SK-N-SH (cell line): Measurements from ENCODE around the gene HSD11B1L. TPM values are rescaled to one million over a fixed set of nuclear protein-coding genes. Genes with fewer than 3 reads are reported as not detected.

Experiments
- CTCF ChIA-PET: fragments of 300-600, 350-600 bp; formaldehyde crosslinking; extraction: SDS; loops from one replicate; lab custom pipeline; 2021; lab: Yijun Ruan, JAX
- POLR2A ChIA-PET: fragments of 350-600 bp; sonication (Branson Sonifier 250); formaldehyde crosslinking; extraction: SDS; loops from one replicate; lab custom pipeline; 2020; ENCODE audit warnings: antibody characterized with exemption, inconsistent platforms; lab: Yijun Ruan, JAX
- DNase-seq: peaks from one replicate; pipeline ENCODE4 v3.0.0; 2012
- H2AFZ ChIP-seq: fragments of 200-600 bp; sonication (generic); 2 replicates; pipeline ENCODE4 v1.8.1; 2016; ENCODE audit warnings: antibody characterized with exemption, mild to moderate bottlenecking, low read depth
- H3F3A ChIP-seq: fragments of 200-600 bp; sonication (generic); replicated peaks from 2 replicates; pipeline ENCODE3; 2016; ENCODE audit warnings: antibody characterized with exemption, mild to moderate bottlenecking; ENCODE audit not compliant: insufficient read depth
- H3K27ac ChIP-seq, 2 experiments: fragments of 200-500 bp in 1 of 2; fragments of 200-600 bp in 1 of 2; sonication (Bioruptor generic) in 1 of 2; sonication (generic), shearing (Covaris generic) in 1 of 2; 2 replicates each; pipeline versions ENCODE4 v1.5.1 to v1.6.1; 2014 to 2016; ENCODE audit warnings: low read depth in 2 of 2, inconsistent platforms in 1 of 2, low read length in 1 of 2, mild to moderate bottlenecking in 1 of 2, mixed read lengths in 1 of 2
- H3K27me3 ChIP-seq: fragments of 200-600 bp; sonication (generic), shearing (Covaris generic); 2 replicates; pipeline ENCODE4 v1.6.1; 2016; ENCODE audit warnings: mixed run types; ENCODE audit not compliant: insufficient read depth
- H3K36me3 ChIP-seq, 2 experiments: fragments of 200-500 bp in 1 of 2; fragments of 200-600 bp in 1 of 2; sonication (Bioruptor generic) in 1 of 2; sonication (generic) in 1 of 2; replicated peaks in 1 of 2; 2 replicates each; pipeline versions ENCODE3 to v1.5.1; 2014 to 2016; ENCODE audit warnings: low read length in 1 of 2, mild to moderate bottlenecking in 1 of 2; ENCODE audit not compliant: insufficient read depth in 2 of 2, control insufficient read depth in 1 of 2
- H3K4me1 ChIP-seq, 2 experiments: fragments of 200-500 bp in 1 of 2; fragments of 200-600 bp in 1 of 2; sonication (Bioruptor generic) in 1 of 2; sonication (generic), shearing (Covaris generic) in 1 of 2; 2 replicates each; pipeline versions ENCODE4 v1.5.1 to v1.6.1; 2014 to 2016; ENCODE audit warnings: low read depth in 1 of 2, low read length in 1 of 2, mixed run types in 1 of 2; ENCODE audit not compliant: insufficient read depth in 2 of 2, control insufficient read depth in 1 of 2
- H3K4me2 ChIP-seq: fragments of 200-600 bp; sonication (generic), shearing (Covaris generic); 2 replicates; pipeline ENCODE4 v1.6.1; 2017; ENCODE audit warnings: mixed run types
- H3K4me3 ChIP-seq, 2 experiments: fragments of 200-500 bp in 1 of 2; fragments of 200-600 bp in 1 of 2; sonication (Bioruptor generic) in 1 of 2; sonication (generic), shearing (Covaris generic) in 1 of 2; 2 replicates each; pipeline versions ENCODE4 v1.5.1 to v1.8.1; 2014 to 2016; ENCODE audit warnings: low read depth in 2 of 2, inconsistent platforms in 1 of 2, low read length in 1 of 2, mild to moderate bottlenecking in 1 of 2, mixed read lengths in 1 of 2, moderate library complexity in 1 of 2
- H3K79me2 ChIP-seq: fragments of 200-600 bp; sonication (generic); 2 replicates; pipeline ENCODE4 v1.8.1; 2017; ENCODE audit warnings: mild to moderate bottlenecking; ENCODE audit not compliant: insufficient read depth
- H3K9ac ChIP-seq: fragments of 200-600 bp; sonication (generic); 2 replicates; pipeline ENCODE4 v1.6.1; 2017; ENCODE audit warnings: mixed run types
- H3K9me2 ChIP-seq: fragments of 200-600 bp; sonication (generic); 2 replicates; pipeline ENCODE4 v1.6.1; 2017; ENCODE audit warnings: mixed run types
- H3K9me3 ChIP-seq: fragments of 200-600 bp; sonication (generic); 2 replicates; pipeline ENCODE4 v1.6.1; 2017; ENCODE audit warnings: mixed run types, mild to moderate bottlenecking, moderate library complexity
- H4K20me1 ChIP-seq: fragments of 200-600 bp; sonication (generic); 2 replicates; pipeline ENCODE4 v1.6.1; 2017; ENCODE audit warnings: mild to moderate bottlenecking, mixed run types; ENCODE audit not compliant: insufficient read depth
- CHD2 ChIP-seq: fragments of 150-350 bp; IDR thresholded peaks from 2 replicates; pipeline ENCODE4 v1.6.1; 2018; ENCODE audit warnings: low read length; ENCODE audit not compliant: partially characterized antibody
- ELF1 ChIP-seq: IDR thresholded peaks from 2 replicates; pipeline ENCODE4 v1.4.0; 2012
- EP300 ChIP-seq, 2 experiments: IDR thresholded peaks; 2 replicates each; pipeline versions ENCODE4 v1.4.0 to v1.6.1; 2012; ENCODE audit warnings: borderline replicate concordance in 1 of 2, low read depth in 1 of 2, low read length in 1 of 2
- FOXM1 ChIP-seq: IDR thresholded peaks from 2 replicates; pipeline ENCODE4 v1.4.0; 2012; ENCODE audit warnings: low read depth, mild to moderate bottlenecking
- GATA2 ChIP-seq: sonication (generic); formaldehyde crosslinking; IDR thresholded peaks from 2 replicates; pipeline ENCODE4 v1.5.0; 2020; ENCODE audit warnings: mild to moderate bottlenecking, missing genetic modification reagents
- MEF2A ChIP-seq: IDR thresholded peaks from 2 replicates; pipeline ENCODE4 v1.4.0; 2012; ENCODE audit warnings: low read depth, borderline replicate concordance
- NRF1 ChIP-seq: IDR thresholded peaks from 2 replicates; pipeline ENCODE4 v1.6.1; 2012; ENCODE audit warnings: low read depth, mild to moderate bottlenecking, low read length
- PBX3 ChIP-seq: IDR thresholded peaks from 2 replicates; pipeline ENCODE4; 2012
- POLR2AphosphoS5 ChIP-seq: IDR thresholded peaks from 2 replicates; pipeline ENCODE4 v1.6.1; 2012; ENCODE audit warnings: low read depth, low read length
- RFX5 ChIP-seq: IDR thresholded peaks from 2 replicates; pipeline ENCODE4 v1.6.1; 2012; ENCODE audit warnings: mild to moderate bottlenecking, improper control_type of control experiment, low read length
- RXRA ChIP-seq: IDR thresholded peaks from 2 replicates; pipeline ENCODE4 v1.4.0; 2012; ENCODE audit warnings: low read depth, mild to moderate bottlenecking, borderline replicate concordance
- TCF12 ChIP-seq: IDR thresholded peaks from 2 replicates; pipeline ENCODE4 v1.4.0; 2012
- TEAD4 ChIP-seq: IDR thresholded peaks from 2 replicates; pipeline ENCODE4 v1.4.0; 2012; ENCODE audit warnings: mild to moderate bottlenecking, borderline replicate concordance; ENCODE audit not compliant: insufficient read depth
- USF2 ChIP-seq: fragments of 150-350 bp; IDR thresholded peaks from 2 replicates; pipeline ENCODE4 v1.6.1; 2017; ENCODE audit warnings: antibody characterized with exemption, low read length, low read depth, borderline replicate concordance
- YY1 ChIP-seq: IDR thresholded peaks from 2 replicates; pipeline ENCODE4 v1.4.0; 2012; ENCODE audit warnings: low read depth, mild to moderate bottlenecking
- WGBS: methylation state at CpG from one replicate; pipeline ENCODE4 v1.1.6; 2017; ENCODE audit warnings: low lambda C conversion rate; 5-methylcytosine and 5-hydroxymethylcytosine counted together
- polyA plus RNA-seq, 3 experiments: library from polyadenylated mRNA; depleted of rRNA; stranded (reverse); fragments of >200 nt; gene quantifications; 2 replicates each; pipeline ENCODE4 v1.2.3, GENCODE V29; 2012

HSD11B1L gene
- polyA plus RNA-seq, 1 of the 3 experiments (the other 2 are of a cell fraction) = 53.3 TPM

GRCh38 chr19:5632241-5632612 is 48.6 kb upstream of the HSD11B1L start:
- H3K9ac ChIP-seq = no peak overlapping the region

GRCh38 chr19:5632657-5633056 is 48.2 kb upstream of the HSD11B1L start:
- H3K9me3 ChIP-seq = no peaks in the 10 kb centered on the region
- H3K79me2 ChIP-seq = peaks cover 100% of the 10 kb centered on the region
- H3K4me3 ChIP-seq = no peak overlapping the region
- no peak overlapping the region for H3K4me2 ChIP-seq
- H2AFZ ChIP-seq = no peak overlapping the region
- no peak for TF ChIP-seq FOXM1
- TF ChIP-seq MEF2A = no peak
- no peak for TF ChIP-seq TEAD4
- no peak for TF ChIP-seq EP300 (IDR thresholded peaks at IDR 0.05; ENCODE audit: borderline replicate concordance in 1 of 2, low read depth in 1 of 2, low read length in 1 of 2)
- no peak for TF ChIP-seq RFX5
- TF ChIP-seq TCF12 = no peak
- TF ChIP-seq CHD2 = no peak
- no peak for TF ChIP-seq GATA2 (CRISPR knock-in tag)
- TF ChIP-seq RXRA = no peak
- TF ChIP-seq ELF1 = no peak
- no peak for TF ChIP-seq NRF1
- TF ChIP-seq YY1 = no peak
- TF ChIP-seq POLR2AphosphoS5 = no peak
- H3K27ac ChIP-seq = no peak overlapping the region
- H3K36me3 ChIP-seq = peaks cover 20 to 47% of the 10 kb centered on the region in 2 experiments
- H3F3A ChIP-seq = peaks cover 5% of the 10 kb centered on the region
- no peaks in the 10 kb centered on the region for H3K9me2 ChIP-seq
- no peaks in the 10 kb centered on the region for H3K27me3 ChIP-seq
- peaks cover 92% of the 10 kb centered on the region for H4K20me1 ChIP-seq
- CTCF ChIA-PET = no interaction called here
- POLR2A ChIA-PET = no interaction called here
- H3K9ac ChIP-seq = no peak overlapping the region
- peaks cover 0 to 3% of the 10 kb centered on the region in 2 experiments; a peak in 1 of 4 replicates for H3K4me1 ChIP-seq
- 95% methylated on average over 5 of the region's 5 CpGs for WGBS
- no peak for DNase-seq

More at GRCh38 chr19:5632241-5632612, 48.6 kb upstream of the HSD11B1L start:
- Histone ChIP-seq H2AFZ (no peak overlapping the region), H3K27ac (no peak overlapping the region), H3K79me2 (peaks cover 100% of the 10 kb centered on the region), H3K36me3 (peaks cover 24 to 52% of the 10 kb centered on the region in 2 experiments), H3K4me2 (no peak overlapping the region), H3K27me3 (no peaks in the 10 kb centered on the region), H3K4me3 (no peak overlapping the region), H3K9me2 (no peaks in the 10 kb centered on the region), H4K20me1 (peaks cover 92% of the 10 kb centered on the region), H3K4me1 (peaks cover 0 to 3% of the 10 kb centered on the region in 2 experiments; a peak in 1 of 4 replicates), H3F3A (peaks cover 5% of the 10 kb centered on the region), H3K9me3 (no peaks in the 10 kb centered on the region)
- DNase-seq = no peak
- ChIA-PET CTCF (no interaction called here), POLR2A (no interaction called here)
- WGBS = 94% methylated on average over 4 of the region's 4 CpGs
- TF ChIP-seq FOXM1 (no peak), PBX3 (no peak), USF2 (no peak), CHD2 (no peak)
